HG03064 (cell line): ENCODE data around the gene CMIP.

Experiments
- ATAC-seq: cut with Tn5 transposase; IDR thresholded peaks from one replicate; pipeline ENCODE4 v1.9.1; 2021; ENCODE audit warnings: low read depth; ENCODE audit not compliant: unreplicated experiment

The CMIP gene

GRCh38 chr16:81641395-81642106 is 196.9 kb downstream of the CMIP start:
- ATAC-seq: no peak

DNA sequence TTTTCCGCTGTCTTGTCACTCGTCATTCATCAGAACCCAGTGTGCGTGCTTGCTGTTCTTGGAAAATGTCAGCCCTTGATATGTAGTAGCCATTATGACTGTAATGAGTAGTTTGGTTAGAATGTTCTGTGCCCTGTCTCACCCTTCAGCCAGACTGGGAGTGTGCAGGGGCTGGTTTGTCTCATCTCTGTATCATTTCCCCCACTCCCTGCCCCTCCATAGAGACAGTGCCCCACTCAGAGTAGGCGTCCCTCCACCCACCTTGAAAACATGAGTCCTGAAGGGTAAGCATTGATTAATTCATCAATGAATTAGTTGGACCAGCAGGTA is 197.5 kb downstream of the CMIP start:
- no peak for ATAC-seq

DNA sequence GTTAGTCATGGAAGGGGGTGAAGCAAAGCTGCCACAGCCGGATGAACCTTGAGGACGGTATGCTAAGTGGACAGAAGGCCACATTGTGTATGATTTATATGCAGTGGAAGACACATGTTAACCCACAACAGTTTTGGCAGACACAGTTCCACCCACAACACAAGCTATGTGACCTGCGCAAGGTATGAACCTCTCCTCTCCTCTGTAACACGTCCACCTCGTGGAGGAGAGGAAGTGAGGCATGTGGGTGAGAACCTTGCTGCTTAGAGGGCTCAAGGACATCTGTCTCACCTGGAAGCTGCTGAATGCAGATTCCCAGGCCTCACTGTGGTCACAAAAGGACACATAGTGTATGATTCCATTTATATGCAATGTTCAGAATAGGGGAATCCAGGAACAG is 198.3 kb downstream of the CMIP start:
- no peak for ATAC-seq

GRCh38 chr16:81645266-81645694 is 200.7 kb downstream of the CMIP start:
- no peak for ATAC-seq

DNA sequence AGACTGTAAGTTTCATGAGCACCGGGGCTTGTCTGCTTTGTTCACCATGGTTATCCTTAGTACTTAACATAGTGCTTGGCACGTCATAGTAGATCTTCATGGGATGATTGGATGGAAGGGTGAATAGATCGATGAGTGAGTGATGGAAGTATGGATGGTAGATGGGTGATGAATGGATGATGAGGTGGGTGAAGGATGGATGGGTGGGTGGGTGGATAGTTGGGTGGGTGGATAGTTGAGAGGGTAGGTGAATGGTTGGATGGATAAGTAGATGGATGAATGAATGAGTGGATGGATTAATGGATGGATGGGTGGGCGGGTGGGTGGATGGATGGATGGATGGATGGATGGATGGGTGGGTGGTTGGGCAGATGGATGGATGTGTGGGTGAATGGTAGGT is 201.3 kb downstream of the CMIP start:
- no peak for ATAC-seq

DNA sequence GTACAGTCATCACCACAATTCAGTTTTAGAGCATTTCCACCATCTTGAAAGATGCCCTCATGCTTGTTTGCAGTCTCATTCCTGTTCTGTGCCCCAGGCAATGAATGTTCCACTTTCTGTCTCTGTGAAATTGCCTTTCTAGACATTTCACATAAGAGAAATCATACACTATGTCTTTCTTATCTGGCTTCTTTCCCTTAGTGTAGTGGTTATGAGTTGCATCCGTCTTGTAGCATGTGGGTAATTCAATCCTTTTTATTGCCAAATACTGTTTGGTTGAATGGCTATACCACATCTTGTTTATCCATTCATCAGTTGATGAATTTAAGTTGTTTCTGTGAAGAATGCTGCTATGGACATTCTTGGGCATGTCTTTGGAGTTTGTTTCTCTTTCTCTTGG is 202.0 kb downstream of the CMIP start:
- ATAC-seq: no peak

GRCh38 chr16:81647527-81647926 is 202.9 kb downstream of the CMIP start:
- ATAC-seq: no peak

DNA sequence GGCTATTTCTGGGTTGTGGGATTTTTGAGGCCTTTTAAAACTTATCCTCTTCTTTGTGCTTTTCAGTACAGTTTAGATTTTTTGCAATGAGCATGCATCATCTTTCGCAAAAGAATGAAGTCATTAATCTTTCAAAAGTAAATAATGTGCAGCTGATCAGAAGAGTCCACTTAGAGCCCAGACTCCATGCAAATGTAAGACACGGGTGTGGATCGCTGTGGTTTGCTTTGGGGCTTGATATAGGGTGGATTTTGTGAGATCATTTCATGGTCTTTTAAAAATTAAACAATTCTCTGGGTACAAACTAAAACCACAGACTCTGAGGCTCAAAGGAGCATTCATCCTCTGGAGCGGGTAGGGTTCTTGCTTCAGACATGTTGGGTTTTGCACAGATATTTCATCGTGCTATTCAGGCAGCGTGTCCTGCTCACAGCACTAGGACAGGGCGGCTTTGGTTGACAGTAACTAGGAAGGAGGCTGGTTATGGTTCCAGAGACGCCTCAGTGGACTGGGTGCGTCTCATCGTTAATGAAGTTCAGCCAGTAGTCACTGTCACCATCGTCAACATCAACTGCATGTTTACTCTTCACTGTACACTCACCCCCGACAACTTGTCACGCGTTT is 205.1 kb downstream of the CMIP start:
- ATAC-seq: no peak

GRCh38 chr16:81650281-81650680 is 205.7 kb downstream of the CMIP start:
- no peak for ATAC-seq

DNA sequence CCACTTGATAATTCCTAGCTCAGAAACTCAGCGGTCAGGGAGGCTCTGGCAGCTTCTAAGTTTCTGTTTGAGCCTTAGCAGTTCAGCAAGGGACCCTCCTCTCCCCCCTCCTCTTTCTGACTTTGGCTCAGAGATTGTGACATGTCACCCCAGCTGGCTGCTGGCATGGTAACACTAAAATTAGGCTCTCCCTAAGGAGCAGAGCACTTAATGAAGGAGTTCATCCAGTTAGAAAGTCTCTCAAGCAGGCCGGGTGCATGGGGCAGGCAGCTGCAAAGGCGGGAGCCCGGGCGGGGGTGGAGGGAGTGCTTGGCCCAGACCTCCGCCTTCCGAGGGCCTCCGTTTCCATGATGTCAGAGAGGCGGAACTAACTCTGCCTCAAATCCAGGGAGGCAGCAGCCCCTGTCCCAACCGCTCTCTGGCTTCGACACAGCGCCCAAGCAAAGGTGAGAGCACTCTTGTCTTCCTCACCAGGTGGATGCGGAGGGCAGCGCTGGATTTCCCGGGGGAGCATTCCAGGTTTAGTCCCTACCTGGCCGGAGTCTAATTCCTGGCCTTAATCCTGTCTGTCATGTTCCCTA is 206.5 kb downstream of the CMIP start:
- no peak for ATAC-seq

DNA sequence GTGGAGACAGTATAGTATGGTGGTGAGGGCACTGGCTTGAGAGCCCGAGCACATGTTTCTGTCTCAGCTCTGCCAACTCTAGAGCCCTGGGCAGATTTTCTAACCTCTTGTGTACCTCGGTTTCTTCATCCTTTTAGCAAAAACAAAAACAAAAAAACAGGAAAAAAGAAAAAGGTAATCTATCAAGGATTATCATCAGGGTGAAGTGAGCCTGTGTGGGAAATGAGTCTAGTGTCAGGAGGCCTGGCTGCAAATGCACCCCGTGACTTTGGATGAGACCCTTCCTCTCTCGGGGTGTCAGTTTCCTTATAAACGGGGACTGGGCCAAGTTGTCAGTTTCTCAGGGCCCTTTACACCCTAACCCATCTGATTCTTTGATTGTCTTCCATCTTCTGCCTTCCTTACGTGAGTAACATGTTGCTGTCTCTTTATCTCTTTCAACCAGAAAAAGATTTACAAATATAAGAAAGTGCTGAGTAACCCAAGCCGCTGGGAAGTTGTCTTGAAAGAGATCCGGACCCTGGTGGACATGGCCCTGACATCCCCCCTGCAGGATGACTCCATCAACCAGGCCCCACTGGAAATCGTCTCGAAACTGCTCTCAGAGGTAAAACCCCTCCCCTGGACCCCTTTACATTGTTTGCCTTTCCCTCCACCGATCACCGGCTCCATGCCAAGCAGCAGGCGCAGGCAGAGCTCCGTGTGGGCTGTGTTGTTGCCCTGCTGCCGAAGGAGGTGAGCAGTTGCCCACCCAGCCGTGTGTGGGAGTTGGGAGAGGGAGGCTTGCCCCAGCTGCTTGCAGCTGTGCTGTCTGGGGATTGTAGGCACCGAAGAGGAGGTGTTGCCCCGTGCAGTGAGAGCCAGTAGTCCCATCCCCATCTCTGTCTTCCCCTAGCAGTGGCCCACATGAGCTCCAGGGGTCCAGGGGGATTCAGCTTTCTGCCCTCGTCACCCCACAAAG is 207.4 kb downstream of the CMIP start:
- no peak for ATAC-seq

GRCh38 chr16:81652798-81653505 is 208.3 kb downstream of the CMIP start:
- ATAC-seq: no peak

GRCh38 chr16:81654346-81654745 is 209.7 kb downstream of the CMIP start:
- ATAC-seq: no peak

- no peak for ATAC-seq
Observed at GRCh38 chr16:81655469-81656162, 211.0 kb downstream of the CMIP start.

- ATAC-seq: no peak
Observed at GRCh38 chr16:81657224-81657623, 212.6 kb downstream of the CMIP start.

DNA sequence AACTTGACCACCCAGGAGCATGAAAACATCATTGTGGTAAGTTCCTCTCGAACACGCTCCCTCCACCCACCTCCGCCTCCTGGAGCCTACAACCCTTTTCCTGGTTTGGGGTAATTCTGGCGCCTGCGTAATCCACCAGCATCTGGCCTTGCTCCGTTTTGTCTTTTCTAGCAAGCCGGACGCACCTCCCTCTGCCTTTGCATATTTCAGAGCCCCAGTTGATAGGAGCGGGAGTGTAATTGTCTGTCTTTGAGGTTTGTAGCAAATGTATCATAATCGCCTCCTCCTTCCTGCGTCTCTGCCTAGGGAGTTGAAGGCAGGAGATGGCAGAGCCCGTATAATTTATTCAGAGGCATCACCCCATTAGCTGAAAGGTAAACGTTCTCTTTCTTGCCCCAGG is 213.2 kb downstream of the CMIP start:
- no peak for ATAC-seq

DNA sequence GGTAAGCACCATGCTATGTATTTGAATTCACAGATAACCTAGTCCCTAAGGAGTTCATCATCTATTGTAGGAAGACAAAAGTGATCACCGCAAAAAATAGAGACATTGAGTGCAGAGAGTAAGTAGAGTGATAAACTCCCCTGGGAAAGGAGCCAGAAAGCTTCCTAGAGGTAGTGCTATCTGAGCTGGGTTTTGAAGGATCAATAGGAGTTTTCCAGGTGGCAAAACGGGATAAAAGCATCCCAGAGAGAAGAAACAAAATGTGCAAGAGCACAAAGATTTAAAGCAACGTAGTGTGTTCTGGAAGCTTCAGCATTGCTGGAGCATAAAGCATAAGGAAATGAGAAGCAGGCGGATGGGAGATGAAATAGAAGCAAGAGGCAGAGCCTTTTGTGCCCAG is 213.8 kb downstream of the CMIP start:
- ATAC-seq: no peak

GRCh38 chr16:81659249-81659648 is 214.6 kb downstream of the CMIP start:
- ATAC-seq: no peak

DNA sequence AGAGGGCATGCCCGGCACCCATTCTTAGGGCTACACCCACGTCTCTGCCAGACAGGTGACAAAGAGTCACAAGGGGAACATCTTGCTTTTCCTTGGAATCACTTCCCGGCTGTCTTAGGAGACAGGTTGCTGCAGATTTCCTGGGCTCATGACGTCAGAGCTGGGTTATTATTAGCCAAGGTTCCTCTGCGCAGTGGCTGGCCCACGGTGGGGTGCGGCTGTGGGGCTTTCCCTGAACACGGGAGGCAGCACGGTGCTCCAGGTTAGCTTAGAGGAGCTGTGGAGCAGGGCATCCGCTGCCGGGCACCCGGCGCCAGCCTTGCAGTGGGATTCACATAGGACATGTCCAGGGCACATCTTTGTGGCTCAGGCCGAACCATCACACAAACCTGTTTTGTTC is 216.5 kb downstream of the CMIP start:
- no peak for ATAC-seq

DNA sequence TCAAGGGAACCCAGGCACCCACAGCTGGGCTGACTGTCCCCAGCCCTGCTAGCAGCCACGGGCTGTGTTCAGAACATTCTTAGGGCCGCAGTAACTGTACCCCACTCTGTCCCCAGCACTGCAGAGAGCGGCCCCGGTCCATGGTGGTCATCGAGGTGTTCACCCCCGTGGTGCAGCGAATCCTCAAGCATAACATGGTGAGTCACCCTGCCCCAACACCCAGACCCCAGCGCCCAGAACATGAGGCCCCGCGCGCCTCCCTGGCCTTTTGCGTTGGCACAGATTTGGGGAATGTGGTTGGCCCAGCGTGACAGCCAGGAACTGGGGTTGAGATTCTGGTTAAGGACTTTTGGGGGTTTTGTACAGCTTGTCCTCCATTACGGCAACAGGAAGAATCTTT is 219.5 kb downstream of the CMIP start:
- no peak for ATAC-seq
